TTC549 (cell line): ENCODE data around the gene MYOF.
"Not testable (repeated sequence)": the region's sequence is repeated elsewhere in the genome, so short reads cannot be mapped to it uniquely, and the experiment has no call there.

Source experiments
- FAIRE-seq: peaks from 2 replicates; lab custom pipeline; 2012; peaks lifted over from hg19 to GRCh38; lab: Jason Lieb, UNC

The MYOF gene

DNA sequence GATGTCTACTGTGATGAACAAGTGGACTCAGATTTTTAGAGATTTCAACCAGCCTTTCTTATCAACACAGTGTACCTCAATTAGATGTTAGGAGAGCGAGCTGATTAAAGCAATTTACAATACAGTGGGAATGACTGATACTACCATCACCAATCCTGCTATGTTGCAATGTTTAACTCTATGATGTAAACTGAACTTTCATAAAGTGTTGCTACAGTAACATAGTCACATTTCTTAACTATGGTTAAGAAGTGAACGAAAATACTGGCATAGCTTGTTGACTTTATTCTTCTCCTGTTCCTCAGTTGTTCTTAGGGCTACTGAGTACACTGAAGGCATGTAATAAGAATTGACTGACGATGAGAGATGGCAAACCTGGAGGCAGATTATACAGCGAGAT, 139.8 kb downstream of the MYOF start:
- FAIRE-seq, result no peak

DNA sequence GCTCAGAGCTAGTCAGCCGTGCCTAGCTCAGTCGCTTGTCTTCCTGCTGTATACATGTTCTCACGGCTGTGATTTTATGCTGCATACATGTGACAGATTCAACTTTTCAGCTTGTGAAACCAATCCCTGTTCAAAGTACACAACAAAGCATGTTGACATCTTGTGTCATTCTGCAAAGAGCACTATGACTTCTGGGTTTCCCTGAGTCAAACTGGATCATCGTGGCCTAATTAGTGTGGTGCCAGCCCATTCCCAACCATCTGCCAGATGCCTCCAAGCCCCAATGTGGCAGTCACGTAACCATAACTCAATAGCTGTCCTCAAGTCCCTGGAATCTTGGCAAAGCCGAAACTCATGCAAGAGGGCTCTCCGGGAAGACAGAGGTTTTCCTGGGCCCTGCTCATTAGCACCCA, 144.8 kb downstream of the MYOF start:
- no peak for FAIRE-seq

DNA sequence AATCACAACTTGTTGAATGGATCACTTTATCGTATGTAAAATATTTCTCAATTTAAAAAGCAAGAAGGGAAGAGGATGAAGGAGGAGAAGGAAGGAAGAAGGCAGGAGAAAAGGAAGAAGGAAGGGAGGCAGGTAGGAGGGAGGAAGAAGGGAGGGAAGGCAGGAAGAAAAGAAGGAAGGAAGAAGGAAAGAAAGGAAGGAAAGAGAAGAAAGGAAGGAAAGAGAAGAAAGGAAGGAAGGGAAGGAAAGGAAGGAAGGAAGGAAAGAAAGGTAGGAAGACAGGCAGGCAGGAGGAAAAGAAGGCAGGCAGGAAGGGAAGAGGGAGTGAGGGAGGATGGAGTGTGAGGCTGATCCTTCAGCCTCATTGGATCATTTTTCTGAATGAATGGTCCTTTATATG, 145.5 kb downstream of the MYOF start:
- FAIRE-seq, result no peak

DNA sequence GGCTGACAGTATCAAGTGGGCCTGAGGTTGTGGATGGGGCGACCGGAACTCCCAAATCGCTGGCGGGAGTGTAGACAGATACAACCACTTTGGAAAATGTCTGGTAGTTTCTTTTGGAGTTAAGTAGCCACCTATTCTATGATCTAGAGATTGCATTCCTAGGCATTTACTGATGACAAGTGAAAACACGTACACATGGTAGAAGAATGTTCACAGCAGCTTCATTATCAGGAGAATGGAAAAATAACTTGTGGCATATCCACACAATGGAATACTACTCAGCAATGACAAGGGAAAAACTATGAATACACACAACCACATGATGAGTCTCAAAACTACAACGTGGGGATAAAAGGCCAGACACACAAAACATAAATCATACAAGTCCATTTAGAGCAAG, 146.0 kb downstream of the MYOF start:
- FAIRE-seq, result no peak

DNA sequence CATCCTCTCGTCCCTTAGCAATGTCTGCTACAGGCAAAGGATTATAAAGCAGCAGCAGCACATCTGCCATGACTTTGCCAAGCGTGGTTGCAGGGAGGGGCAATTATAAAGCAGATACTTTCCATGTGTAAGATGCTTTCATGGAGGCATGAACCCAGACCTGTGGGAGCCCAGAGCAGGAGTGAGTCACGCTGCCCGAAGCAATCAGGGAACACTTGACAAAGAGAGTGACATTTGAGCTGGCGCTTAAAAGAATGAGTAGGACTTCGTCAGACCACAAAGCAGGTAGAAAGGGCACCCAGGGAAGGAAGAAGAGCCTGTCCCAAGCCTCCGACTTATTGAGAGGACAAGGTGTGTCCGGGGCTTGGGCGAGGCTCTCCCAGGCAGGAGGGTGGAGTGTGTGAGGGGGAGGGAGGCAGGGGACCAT, 147.2 kb downstream of the MYOF start:
- FAIRE-seq, result no peak

DNA sequence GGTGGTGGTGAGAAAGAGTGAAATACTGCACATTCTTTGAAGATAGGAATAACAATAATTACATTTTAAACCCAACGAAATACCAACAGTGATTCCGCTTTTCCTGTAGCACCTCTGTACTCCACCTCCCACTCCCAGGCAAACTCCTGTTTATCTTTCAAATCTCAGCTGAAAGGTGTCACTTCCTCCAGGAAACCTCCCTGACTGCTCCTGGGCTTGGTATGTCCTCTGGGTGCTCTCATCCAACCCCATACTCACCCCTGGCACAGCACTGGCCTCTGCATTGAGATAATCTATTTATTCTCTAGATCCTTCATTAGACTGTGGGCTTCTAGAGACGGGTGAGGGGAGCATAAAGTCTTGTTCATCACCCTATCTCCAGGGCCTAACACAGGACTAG, 148.0 kb downstream of the MYOF start:
- no peak for FAIRE-seq

DNA sequence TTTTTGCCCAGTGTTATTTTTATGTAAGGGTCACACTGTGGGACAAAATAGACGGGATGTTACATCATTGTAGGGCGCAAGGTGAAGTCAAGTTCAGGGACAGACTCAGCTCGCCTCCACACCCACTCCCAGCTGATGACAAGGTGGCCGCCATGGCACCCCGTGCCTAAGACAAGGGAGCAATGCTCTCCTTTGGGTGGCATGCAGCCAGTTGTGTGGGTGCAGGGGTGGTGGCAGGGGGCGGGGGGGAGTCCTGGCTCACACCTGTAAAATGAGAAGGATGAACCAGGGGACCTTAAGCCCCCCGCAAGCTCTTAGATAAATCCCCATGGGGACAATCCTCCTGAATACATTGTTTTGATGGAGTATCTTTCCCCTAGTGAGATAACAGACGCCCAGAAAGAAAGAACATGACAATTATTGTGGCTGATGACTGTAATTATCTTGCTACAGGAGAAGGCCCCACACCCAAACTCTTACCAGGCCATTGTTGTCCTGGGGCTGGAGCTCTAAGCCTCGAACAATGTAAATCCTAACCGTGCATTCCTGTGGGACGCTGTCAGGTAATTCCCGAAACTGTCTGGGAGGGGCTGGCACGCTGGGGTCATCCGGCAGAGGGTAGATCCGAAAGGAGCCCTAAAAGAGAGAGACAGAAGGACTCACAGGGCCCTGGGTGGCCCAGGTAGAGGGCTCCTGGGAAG, 148.7 kb downstream of the MYOF start:
- no peak for FAIRE-seq

DNA sequence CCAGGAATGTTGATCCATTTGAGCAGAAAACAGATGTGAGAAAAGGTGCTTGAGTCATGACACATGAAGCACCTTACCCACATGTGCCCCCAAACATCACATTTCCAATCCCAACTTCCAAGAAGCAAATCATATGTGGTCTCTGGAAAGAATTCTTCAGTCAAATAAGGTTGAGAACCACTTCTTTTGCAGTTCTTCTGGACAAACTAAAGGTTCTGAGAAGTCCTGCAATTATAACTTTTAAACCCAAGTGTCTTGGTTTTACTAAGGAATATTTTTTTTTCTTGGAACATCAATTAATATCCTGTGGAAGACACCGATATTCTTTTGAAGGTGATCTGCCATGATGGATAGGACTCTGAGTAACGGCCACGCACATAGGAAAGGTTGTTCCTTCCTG, 151.3 kb downstream of the MYOF start:
- no peak for FAIRE-seq

DNA sequence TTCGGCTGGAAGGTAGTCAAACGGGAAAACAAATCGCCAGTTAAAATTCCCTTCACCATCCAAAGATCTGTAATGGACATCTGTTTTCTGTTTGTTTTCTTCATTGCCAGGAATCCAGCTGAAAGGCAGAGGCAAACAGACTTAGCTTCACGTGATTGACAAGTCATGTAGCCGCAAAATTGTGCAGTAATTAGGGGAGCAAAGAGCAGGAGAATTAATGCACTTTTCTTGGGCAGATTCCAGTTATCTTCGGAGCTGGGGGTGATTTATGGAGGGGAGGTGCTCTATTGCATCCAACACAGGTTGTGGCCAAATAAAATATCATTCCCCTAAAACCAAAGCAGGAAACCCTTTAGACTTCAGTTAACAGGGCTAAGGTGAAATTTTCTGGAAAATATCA, 162.2 kb downstream of the MYOF start:
- FAIRE-seq, result no peak

DNA sequence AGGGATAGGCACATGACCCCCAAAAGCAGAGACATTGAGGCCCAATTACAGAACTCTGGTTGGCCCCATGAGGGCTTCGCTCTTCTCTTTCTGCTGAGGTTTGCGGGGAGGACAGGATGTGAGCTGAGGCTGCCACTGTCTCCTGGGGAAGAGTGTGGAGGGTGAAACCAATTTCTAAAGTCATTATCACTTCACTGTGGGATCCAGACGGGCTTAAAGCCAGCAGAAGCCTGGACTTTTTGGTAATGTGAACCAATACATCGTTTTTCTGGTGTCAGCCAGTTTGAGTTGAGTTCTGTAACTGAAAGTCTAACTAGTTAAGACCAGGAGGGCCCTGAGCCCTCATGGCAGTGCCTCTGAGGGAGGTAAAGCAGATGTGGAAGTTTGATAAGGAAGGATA, 163.0 kb downstream of the MYOF start:
- no peak for FAIRE-seq

DNA sequence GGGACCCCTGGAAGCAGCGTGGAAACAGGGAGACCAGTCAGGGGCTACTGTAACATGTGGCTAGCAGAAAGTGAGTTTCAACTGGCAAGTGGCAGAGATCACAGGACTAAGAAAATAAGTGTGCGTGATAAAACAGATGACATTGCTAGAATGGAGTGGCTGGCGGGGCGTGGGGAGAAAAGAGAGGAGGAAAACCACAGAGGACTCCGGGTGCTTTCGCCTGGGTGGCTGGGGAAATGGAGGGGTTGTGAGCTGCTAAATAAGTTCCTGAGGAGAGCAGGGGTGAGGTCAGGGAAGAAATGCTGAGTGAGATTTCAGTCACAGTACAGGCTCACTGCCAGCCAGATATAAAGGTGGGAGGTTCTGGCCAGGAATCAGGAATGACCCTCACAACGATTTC, 166.9 kb downstream of the MYOF start:
- FAIRE-seq, result no peak

DNA sequence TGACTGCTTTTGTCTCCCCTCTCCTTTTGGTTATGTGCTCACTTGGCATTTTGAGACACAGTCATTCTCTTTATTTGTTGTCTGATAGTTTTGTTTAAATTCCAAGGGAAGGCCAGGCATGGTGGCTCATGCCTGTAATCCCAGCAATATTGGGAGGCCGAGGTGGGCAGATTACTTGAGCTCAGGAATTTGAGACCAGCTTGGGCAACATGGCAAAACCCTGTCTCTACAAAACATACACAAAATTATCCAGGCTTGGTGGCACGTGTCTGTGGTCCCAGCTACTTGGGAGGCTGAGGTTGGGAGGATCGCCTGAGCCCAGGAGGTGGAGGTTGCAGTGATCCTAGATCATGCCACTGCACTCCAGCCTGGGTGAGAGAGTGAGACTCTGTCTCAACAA, 167.5 kb downstream of the MYOF start:
- FAIRE-seq, result not testable (repeated sequence)

DNA sequence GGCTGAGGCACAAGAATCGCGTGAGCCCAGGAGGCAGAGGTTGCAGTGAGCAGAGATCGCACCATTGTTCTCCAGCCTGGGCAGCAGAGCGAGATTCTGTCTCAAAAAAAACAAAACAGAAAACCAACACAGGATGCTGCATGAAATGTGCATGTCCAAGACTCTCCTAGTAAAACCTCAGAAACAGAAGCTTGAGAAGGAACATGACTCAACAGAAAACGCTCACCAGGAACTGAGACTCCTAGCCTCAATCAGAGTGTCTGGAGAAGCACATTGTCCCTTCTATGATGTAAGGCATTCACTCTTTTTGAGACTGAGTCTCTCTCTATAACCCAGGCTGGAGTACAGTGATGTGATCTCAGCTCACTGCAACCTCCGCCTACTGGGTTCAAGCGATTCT, 168.3 kb downstream of the MYOF start:
- no peak for FAIRE-seq

DNA sequence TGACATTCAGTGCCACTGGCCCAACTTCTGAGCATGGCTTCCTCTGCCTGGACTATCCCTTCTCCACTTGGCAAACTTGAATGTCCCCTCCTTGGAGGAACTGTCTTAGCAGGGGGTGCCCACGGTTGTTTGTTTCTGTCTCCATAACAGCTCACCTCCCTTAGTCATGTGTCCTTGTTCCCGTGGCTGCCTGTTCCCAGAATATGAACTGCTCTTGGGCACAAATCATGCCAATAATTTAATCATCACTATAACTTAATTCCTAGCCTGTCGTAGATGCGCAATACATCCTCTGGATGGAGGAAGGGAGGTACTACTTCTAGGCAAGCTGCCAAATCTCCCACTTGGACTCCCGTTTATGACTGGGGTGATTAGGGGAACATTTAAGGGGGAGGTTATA, 173.1 kb downstream of the MYOF start:
- no peak for FAIRE-seq

DNA sequence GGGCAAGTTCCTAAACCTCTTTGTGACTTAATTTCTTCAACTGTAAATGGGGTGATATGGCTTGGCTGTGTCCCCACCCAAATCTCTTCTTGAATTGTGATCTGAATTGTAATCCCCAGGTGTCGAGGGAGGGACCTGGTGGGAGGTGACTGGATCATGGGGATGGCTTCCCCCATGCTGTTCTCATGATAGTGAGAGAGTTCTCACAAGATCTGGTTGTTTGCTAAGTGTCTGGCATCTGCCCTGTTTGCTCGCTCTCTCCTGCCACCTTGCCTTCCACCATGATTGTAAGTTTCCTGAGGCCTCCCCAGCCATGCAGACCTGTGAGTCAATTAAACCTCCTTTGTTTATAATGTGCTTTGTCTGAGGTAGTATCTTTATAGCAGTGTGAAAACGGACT, 177.0 kb downstream of the MYOF start:
- FAIRE-seq, result no peak

DNA sequence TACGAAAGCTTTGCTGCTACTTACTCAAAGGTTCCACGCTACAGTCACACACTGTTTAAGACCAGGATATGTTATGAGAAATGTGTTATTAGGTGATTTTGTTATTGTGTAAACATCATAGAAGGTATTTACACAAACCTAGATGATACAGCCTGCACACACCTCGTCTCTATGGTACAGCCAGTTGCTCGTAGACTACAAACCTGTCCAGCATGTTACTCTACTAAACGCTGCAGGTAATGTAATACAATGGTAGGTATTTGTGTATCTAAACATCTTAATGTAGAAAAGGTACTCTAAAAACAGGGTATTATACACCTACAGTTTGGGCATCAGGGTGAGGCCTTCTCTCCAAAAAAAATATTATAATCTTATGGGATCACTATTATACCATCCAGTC, 181.2 kb downstream of the MYOF start:
- FAIRE-seq, result no peak

DNA sequence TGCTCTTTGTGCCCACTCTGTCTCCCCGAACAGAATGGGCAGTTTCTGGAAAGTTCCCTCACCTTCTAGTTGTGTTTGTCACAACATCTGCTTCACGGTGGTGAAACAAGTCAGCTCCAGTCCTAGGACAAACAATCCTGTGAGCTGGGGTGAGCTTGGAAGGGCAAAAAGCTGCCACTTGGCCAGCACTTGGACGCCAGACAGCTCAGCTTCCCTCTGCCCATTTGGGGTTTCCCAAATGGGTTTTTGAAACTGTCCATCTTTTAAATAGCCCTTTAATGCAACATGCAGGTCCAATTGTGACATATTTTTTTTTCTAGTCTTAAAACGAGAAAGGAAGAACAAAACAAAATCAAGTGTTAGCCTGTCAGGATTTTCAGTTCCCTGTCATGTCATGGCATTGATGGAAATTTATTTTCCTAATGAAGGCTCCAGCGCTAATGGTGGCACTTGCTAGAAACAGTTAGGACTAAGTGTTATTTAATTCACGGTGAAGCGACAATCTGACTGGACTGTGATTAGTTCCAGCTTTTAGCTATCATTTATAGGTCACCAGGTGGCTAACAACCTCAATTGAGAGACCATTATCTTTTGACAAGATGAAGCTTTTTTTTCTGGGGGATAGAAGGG, 181.7 kb downstream of the MYOF start:
- no peak for FAIRE-seq

DNA sequence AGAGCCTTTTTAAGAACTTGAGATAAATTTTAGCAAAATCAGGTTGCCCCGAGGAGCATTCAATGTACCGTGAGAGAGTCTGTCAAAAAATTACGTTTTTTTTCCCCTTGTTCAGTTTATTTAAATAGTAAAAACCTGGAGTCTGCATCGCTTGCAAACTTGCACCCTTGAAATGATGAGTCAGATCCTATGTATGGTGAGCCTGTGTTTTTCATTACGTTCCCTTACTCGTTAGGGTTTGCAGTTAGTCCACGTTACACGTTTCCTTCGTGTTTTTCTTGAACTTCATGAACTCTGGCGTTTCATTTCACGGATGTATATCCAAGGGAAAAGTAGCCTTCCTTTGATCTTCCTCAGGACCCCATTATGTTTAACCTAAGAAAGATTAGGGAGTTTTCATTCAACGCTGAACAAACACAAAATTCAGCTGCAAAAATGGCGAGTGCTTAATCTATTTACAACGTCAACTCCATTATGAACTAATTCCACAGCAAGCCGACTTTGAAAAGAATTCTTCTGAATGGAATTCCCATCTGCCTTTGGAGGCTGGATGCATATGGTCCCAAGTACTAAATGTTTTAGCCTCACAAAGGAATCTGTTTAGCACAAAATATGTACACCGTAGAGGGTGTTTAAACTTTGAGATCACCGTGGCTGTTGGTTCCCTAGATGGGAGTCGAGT, 182.4 kb downstream of the MYOF start:
- FAIRE-seq, result no peak

DNA sequence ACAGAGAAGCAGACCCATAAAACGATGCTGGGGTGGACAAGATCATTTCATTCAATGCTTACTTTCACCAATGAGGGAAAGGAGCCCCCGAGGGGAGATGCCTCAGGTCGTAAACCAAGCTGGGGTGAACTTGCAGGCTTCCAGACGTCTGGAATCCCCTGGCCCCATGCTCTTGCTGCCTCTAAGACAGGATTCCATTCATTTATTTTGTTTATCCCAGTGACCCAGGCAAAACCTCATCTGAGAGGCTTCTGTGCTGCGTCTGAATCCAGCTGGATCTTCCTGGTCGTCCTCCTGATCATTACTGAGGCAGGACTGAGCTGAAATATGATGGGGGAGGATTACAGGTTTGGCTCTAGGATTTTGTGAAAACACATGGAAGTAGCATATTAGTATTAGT, 182.9 kb downstream of the MYOF start:
- FAIRE-seq, result no peak

DNA sequence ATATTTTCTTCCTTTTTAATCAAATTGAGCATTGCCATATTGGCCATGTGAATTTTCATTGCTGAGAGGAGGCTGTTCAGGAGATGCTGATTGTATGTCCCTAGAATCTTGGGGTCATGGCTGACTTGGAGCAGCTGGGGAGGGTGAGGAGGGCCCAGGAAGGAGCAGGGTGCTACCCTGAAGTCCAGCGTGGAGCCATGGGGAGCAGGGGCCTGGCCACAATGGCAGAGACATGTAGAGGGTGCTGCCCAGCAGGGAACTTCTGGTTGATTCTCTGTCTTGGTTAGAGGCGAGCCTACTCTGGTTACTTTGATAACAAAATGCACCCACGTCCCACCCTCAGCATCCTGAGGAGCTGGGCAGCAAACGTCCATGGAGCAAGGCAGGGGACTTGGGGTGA, 186.0 kb downstream of the MYOF start:
- FAIRE-seq, result no peak

DNA sequence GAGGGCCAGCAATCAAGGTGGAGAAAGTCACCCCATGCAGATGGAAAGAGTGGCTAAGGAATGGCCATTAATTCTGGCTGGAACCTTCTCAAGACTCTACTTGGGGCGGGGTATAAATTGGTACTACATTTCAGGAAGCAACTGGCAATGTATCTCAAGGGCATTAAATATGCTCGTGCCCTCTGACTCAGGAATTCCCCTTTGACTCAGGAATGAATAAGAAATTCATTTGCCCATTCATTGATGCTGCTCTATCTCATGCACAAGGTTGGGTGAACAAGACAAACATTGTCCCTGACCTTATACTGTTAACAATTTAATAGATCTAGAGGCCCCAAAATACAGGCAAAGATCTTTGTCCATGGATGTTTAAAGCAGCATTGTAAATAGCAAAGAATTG, 188.1 kb downstream of the MYOF start:
- FAIRE-seq, result no peak

DNA sequence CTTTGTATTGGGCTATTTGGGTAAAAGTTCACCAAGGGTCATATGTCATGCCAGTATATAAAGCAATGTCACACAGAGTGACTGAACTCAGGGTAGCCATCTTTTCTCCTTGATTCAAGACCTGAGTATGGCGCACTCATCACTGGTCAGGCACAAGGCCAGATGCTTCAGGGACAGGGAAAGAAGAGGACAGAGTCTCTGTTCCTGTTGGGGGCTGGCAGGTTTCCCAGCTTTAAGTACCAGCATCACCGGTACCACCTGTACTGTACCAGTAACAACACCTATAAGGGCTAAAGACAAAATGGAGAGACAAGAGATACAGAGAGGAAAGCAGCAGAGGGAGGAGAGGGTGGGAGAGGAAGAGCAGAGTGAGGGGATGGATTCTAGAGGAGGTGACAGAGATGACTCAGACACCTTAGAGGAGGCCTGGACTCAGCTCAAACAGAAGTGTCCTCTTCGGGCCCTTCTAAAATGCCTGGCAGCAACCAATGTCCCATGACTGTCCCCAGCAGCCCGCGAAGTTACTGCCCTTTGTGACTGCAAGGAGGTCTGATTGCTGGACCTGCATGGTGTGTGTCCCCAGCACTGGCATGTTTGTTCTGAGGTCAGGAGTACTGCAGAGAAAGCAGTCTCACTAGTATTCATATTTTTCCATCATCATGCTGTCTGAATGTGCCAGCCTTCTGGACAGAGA, 191.3 kb downstream of the MYOF start:
- no peak for FAIRE-seq
